Fibroblast of lung (primary cell): ENCODE results near the gene EEIG2. TPM values are rescaled to one million over a fixed set of nuclear protein-coding genes. Genes with fewer than 3 reads are reported as not detected.
"Not testable (repeated sequence)": the region's sequence is repeated elsewhere in the genome, so short reads cannot be mapped to it uniquely, and the experiment has no call there.

Experiments used
- DNase-seq, 2 donors: peaks; one replicate each; pipeline versions ENCODE4 v3.0.0 to v3.0.0-alpha.2; 2010; ENCODE audit warnings: low read depth in 2 of 2
- H2AFZ ChIP-seq: 2 replicates; pipeline ENCODE4 v1.5.1; 2012; ENCODE audit warnings: low read length, control low read depth, inconsistent platforms
- H3K27ac ChIP-seq: 2 replicates; pipeline ENCODE4 v1.5.1; 2011; ENCODE audit warnings: low read length, control low read depth; ENCODE audit not compliant: insufficient read depth
- H3K27me3 ChIP-seq: 2 replicates; pipeline ENCODE4 v1.5.1; 2011; ENCODE audit warnings: mild to moderate bottlenecking, low read length; ENCODE audit not compliant: control insufficient read depth, insufficient read depth
- H3K36me3 ChIP-seq: 2 replicates; pipeline ENCODE4 v1.5.1; 2011; ENCODE audit warnings: low read length; ENCODE audit not compliant: control insufficient read depth, insufficient read depth
- H3K4me1 ChIP-seq: 2 replicates; pipeline ENCODE4 v1.5.1; 2011; ENCODE audit warnings: low read length; ENCODE audit not compliant: control insufficient read depth, insufficient read depth; ENCODE audit errors: extremely low read depth
- H3K4me2 ChIP-seq: 2 replicates; pipeline ENCODE4 v1.5.1; 2011; ENCODE audit warnings: low read length, control low read depth; ENCODE audit not compliant: insufficient read depth; ENCODE audit errors: extremely low read depth
- H3K4me3 ChIP-seq, 4 experiments: fragments of 200-600 bp in 1 of 4; sonication (generic) in 1 of 4; replicated peaks in 1 of 4; 2 replicates each; pipeline ENCODE4 v1.5.1; 2011 to 2016; ENCODE audit warnings: low read length in 4 of 4, low read depth in 3 of 4, mild to moderate bottlenecking in 3 of 4, control low read depth in 2 of 4, inconsistent platforms in 1 of 4, mixed read lengths in 1 of 4; ENCODE audit not compliant: insufficient read depth in 1 of 4; ENCODE audit errors: control extremely low read depth in 1 of 4
- H3K79me2 ChIP-seq: 2 replicates; pipeline ENCODE4 v1.5.1; 2012; ENCODE audit warnings: mild to moderate bottlenecking, low read length, inconsistent platforms; ENCODE audit not compliant: control insufficient read depth, insufficient read depth
- H3K9ac ChIP-seq: 2 replicates; pipeline ENCODE4 v1.5.1; 2011; ENCODE audit warnings: mild to moderate bottlenecking, low read length, control low read depth; ENCODE audit not compliant: insufficient read depth
- H3K9me3 ChIP-seq: 2 replicates; pipeline ENCODE4 v1.5.1; 2012; ENCODE audit warnings: low read depth, low read length; ENCODE audit not compliant: control insufficient read depth, insufficient read depth
- H4K20me1 ChIP-seq: 2 replicates; pipeline ENCODE4 v1.5.1; 2011; ENCODE audit warnings: low read length; ENCODE audit not compliant: control insufficient read depth, insufficient read depth; ENCODE audit errors: extremely low read depth
- EZH2 ChIP-seq: IDR thresholded peaks from 2 replicates; pipeline ENCODE4 v1.5.1; 2012; ENCODE audit warnings: low read length, control low read depth, mild to moderate bottlenecking; ENCODE audit errors: missing control alignments
- polyA plus RNA-seq, 2 donors: library from polyadenylated mRNA; depleted of rRNA in 1 of 2; stranded (reverse) in 1 of 2; unstranded in 1 of 2; fragments of >200 nt; gene quantifications; 2 replicates each; pipeline ENCODE4 v1.2.1, GENCODE V29; 2011 to 2012; ENCODE audit warnings: missing spikeins in 1 of 2
- total RNA-seq: library from RNA; depleted of rRNA; stranded (reverse); fragments of >200 nt; gene quantifications from 2 replicates; pipeline ENCODE4 v1.2.1, GENCODE V29; 2014
- TF ChIP-seq, protein P1 (sequence below), 2 donors: IDR thresholded peaks in 1 of 2; conservative IDR thresholded peaks in 1 of 2; 1 replicate in 1 of 2; 2 replicates in 1 of 2; pipeline ENCODE4 v1.5.1; 2011 to 2012; ENCODE audit warnings: low read length in 2 of 2, control low read depth in 1 of 2, inconsistent platforms in 1 of 2, low read depth in 1 of 2, mild to moderate bottlenecking in 1 of 2

Gene EEIG2
- total and polyA plus RNA-seq, 2 donors (not counting 1 experiment from before 2014, with no cell fraction given) = 13.7 to 18.5 TPM

DNA sequence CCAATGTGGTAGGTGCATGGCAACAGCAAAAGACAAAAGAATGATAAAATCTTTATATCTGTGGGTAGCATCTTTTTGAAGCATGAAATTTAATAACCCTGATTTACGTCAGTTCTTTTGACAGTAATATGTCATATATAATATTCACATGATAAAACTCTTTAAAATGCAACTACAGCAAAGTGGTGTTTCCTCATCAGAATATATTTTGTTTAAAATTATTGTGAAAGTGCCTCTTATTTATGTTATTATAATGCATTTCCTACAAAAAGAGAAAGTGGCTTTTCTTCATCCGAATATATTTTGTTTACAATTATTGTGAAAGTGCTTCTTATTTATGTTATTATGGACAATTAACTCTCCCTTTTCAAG, 46.9 kb upstream of the EEIG2 start:
- Histone ChIP-seq H3K4me2 (peak overlapping the region; percentile 44), H3K79me2 (no peaks in the 10 kb centered on the region), H3K4me1 (no peaks in the 10 kb centered on the region), H3K9ac (no peak overlapping the region), H3K9me3 (no peaks in the 10 kb centered on the region), H4K20me1 (no peaks in the 10 kb centered on the region), H3K36me3 (no peaks in the 10 kb centered on the region), H3K27me3 (no peaks in the 10 kb centered on the region), H3K4me3 (peak overlapping the region in 1 of 4 experiments; percentile 34), H2AFZ (no peak overlapping the region), H3K27ac (no peak overlapping the region)
- DNase-seq = no peak
- TF ChIP-seq, protein P1, sequence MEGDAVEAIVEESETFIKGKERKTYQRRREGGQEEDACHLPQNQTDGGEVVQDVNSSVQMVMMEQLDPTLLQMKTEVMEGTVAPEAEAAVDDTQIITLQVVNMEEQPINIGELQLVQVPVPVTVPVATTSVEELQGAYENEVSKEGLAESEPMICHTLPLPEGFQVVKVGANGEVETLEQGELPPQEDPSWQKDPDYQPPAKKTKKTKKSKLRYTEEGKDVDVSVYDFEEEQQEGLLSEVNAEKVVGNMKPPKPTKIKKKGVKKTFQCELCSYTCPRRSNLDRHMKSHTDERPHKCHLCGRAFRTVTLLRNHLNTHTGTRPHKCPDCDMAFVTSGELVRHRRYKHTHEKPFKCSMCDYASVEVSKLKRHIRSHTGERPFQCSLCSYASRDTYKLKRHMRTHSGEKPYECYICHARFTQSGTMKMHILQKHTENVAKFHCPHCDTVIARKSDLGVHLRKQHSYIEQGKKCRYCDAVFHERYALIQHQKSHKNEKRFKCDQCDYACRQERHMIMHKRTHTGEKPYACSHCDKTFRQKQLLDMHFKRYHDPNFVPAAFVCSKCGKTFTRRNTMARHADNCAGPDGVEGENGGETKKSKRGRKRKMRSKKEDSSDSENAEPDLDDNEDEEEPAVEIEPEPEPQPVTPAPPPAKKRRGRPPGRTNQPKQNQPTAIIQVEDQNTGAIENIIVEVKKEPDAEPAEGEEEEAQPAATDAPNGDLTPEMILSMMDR (conservative IDR thresholded peaks at IDR 0.05 in 1 of 2, IDR thresholded peaks at IDR 0.05 in 1 of 2; ENCODE audit: low read depth in 1 of 2, low read length in 2 of 2) = no peak
- TF ChIP-seq EZH2 = no peak

DNA sequence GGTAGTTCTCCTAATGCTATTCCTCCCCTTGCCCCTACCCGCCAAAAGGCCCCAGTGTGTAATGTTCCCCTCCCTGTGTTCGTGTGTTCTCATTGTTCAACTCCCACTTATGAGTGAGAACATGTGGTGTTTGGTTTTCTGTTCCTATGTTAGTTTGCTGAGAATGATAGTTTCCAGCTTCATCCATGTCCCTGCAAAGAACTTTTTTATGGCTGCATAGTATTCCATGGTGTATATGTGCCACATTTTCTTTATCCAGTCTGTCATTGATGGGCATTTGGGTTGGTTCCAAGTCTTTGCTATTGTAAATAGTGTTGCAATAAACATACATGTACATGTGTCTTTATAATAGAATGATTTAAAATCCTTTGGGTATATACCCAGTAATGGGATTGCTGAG, 46.0 kb upstream of the EEIG2 start:
- H3K36me3 ChIP-seq, DNase-seq, H3K79me2 ChIP-seq, H3K4me2 ChIP-seq, H2AFZ ChIP-seq, H3K4me3 ChIP-seq, H3K27me3 ChIP-seq, H3K9me3 ChIP-seq, H3K4me1 ChIP-seq, H3K9ac ChIP-seq, H4K20me1 ChIP-seq, H3K27ac ChIP-seq: not testable (repeated sequence)

DNA sequence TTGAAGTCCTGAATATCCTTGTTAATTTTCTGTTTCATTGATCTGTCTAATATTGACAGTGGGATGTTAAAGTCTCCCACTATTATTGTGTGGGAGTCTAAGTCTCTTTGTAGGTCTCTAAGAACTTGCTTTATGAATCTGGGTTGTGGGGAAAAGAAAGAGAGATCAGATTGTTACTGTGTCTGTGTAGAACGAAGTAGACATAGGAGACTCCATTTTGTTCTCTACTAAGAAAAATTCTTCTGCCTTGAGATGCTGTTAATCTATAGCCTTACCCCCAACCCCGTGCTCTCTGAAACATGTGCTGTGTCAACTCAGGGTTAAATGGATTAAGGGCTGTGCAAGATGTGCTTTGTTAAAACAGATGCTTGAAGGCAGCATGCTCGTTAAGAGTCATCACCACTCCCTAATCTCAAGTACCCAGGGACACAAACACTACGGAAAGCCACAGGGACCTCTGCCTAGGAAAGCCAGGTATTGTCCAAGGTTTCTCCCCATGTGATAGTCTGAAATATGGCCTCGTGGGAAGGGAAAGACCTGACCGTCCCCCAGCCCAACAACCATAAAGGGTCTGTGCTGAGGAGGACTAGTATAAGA, 42.5 kb upstream of the EEIG2 start:
- H4K20me1 ChIP-seq, H3K79me2 ChIP-seq, DNase-seq, H3K27me3 ChIP-seq, H3K4me2 ChIP-seq, H2AFZ ChIP-seq, H3K9me3 ChIP-seq, H3K9ac ChIP-seq, H3K36me3 ChIP-seq, H3K4me1 ChIP-seq, H3K27ac ChIP-seq, H3K4me3 ChIP-seq: not testable (repeated sequence)

DNA sequence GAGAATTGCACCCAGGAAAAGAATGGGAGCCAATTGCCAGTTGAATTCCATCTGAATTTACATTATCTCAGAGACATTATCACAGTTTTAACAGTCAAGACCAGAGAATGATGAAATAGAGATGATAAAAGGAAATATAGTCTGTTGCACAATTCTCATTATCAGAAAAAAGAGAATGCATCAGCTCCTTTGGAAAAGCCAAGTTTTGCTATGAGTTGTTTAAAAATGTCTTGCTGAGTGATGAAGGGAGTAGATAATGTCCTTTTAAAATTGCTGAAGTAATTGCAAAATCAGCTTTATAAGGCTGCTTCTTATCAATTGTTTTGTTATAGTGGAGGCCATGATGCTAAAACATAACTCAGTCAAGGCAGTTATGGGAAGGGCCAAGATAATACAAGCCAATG, 37.9 kb upstream of the EEIG2 start:
- DNase-seq = peak; percentile 37 to 38
- Histone ChIP-seq H3K27ac (no peak overlapping the region), H2AFZ (no peak overlapping the region), H4K20me1 (no peaks in the 10 kb centered on the region), H3K4me2 (no peak overlapping the region), H3K9ac (no peak overlapping the region), H3K4me1 (no peaks in the 10 kb centered on the region), H3K36me3 (no peaks in the 10 kb centered on the region), H3K79me2 (no peaks in the 10 kb centered on the region), H3K4me3 (no peak overlapping the region), H3K27me3 (peaks cover 2% of the 10 kb centered on the region), H3K9me3 (no peaks in the 10 kb centered on the region)
- TF ChIP-seq, protein P1 (conservative IDR thresholded peaks at IDR 0.05 in 1 of 2, IDR thresholded peaks at IDR 0.05 in 1 of 2; ENCODE audit: low read depth in 1 of 2, low read length in 2 of 2) = no peak
- TF ChIP-seq EZH2 = no peak
